ENCODE data around the gene GAB2.

- TF ChIP-seq, protein P1, sequence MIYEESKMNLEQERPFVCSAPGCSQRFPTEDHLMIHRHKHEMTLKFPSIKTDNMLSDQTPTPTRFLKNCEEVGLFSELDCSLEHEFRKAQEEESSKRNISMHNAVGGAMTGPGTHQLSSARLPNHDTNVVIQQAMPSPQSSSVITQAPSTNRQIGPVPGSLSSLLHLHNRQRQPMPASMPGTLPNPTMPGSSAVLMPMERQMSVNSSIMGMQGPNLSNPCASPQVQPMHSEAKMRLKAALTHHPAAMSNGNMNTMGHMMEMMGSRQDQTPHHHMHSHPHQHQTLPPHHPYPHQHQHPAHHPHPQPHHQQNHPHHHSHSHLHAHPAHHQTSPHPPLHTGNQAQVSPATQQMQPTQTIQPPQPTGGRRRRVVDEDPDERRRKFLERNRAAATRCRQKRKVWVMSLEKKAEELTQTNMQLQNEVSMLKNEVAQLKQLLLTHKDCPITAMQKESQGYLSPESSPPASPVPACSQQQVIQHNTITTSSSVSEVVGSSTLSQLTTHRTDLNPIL (CRISPR knock-in tag; IDR thresholded peaks at IDR 0.05; ENCODE audit: low read depth) = no peak
- TF ChIP-seq OSR1 (CRISPR knock-in tag; IDR thresholded peaks at IDR 0.05) (no peak), ZFP3 (CRISPR knock-in tag; IDR thresholded peaks at IDR 0.05) (no peak), TCF4 (CRISPR knock-in tag; IDR thresholded peaks at IDR 0.05; ENCODE audit: borderline replicate concordance) (peak; percentile 58; the same call in 1 of the 2 replicates)
- TF ChIP-seq, protein P2, sequence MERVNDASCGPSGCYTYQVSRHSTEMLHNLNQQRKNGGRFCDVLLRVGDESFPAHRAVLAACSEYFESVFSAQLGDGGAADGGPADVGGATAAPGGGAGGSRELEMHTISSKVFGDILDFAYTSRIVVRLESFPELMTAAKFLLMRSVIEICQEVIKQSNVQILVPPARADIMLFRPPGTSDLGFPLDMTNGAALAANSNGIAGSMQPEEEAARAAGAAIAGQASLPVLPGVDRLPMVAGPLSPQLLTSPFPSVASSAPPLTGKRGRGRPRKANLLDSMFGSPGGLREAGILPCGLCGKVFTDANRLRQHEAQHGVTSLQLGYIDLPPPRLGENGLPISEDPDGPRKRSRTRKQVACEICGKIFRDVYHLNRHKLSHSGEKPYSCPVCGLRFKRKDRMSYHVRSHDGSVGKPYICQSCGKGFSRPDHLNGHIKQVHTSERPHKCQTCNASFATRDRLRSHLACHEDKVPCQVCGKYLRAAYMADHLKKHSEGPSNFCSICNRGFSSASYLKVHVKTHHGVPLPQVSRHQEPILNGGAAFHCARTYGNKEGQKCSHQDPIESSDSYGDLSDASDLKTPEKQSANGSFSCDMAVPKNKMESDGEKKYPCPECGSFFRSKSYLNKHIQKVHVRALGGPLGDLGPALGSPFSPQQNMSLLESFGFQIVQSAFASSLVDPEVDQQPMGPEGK (CRISPR knock-in tag; IDR thresholded peaks at IDR 0.05; ENCODE audit: borderline replicate concordance) = no peak
Measured at GRCh38 chr11:78344094-78344493, 73.5 kb downstream of the GAB2 start.

Data from SK-N-SH treated with all-trans-retinoic acid at 6 μM for 48 hours (cell line).